HG02571 (cell line): ENCODE results near the gene ATP1B1.

ENCODE experiments used
- ATAC-seq: cut with Tn5 transposase; IDR thresholded peaks from one replicate; pipeline ENCODE4 v1.9.1; 2021; ENCODE audit warnings: mild to moderate bottlenecking, moderate library complexity; ENCODE audit not compliant: unreplicated experiment

The ATP1B1 gene

GRCh38 chr1:169106095-169106920, at the start of gene ATP1B1:
ATP1B1 (plus strand) TSS chr1:169106690; CDS start chr1:169106830, 140 bp downstream.
- peak; percentile 90 for ATAC-seq

DNA sequence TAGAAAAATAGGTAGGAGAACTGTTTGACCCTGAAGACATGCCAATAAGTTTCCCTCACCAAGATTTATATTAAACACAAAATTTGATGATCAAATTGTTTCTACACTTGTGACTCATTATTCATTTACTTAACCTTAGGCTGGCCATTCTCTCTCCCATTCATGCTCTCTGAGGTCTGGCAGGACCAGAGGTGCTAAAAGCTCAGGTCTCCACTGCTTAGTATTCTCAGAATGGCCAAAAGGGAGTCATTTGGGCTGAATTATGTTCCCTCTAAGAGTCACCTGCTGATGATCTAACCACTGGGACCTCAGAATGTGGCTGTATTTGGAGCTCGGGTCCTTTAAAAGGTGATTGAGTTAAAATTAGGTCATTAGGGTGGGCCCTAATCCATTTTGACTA, 47.1 kb upstream of the ATP1B1 start:
- ATAC-seq = no peak

GRCh38 chr1:169060043-169060722, 46.3 kb upstream of the ATP1B1 start:
- ATAC-seq = no peak

DNA sequence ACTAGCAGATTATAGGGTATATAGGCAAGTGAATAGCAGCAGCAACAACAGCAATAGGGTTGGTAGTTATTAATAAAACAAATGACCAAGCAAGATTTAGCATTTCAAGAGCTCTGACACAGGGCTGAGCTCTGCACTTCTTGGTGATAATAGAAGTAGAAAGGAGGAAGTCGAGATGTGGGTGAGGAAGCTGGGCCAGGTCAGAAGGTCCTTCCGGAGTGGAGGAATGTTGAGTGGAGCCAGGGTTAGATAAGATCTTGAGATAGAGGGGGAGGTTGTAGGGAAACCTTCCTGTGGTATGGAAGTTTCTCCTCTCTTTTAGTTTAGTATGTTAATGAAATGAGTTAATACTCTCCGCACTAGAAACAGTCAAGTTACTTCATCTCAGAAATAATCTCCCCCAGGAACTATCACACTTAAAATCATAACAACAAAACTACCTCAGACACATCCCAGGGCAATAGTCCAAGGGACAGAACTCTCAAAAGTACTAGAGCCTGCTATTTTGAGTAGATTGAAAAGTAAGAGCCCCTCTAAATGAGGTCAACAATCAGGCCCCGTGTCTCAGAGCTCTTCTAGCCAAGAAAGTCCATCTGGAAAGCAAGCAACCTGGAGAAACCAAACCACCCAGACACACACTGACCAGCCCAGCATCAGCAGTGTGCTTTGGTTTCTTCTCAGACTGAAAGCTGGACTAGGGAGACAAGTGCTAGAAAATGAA, 45.4 kb upstream of the ATP1B1 start:
- ATAC-seq = no peak

GRCh38 chr1:169062152-169062551, 44.3 kb upstream of the ATP1B1 start:
- ATAC-seq = no peak

DNA sequence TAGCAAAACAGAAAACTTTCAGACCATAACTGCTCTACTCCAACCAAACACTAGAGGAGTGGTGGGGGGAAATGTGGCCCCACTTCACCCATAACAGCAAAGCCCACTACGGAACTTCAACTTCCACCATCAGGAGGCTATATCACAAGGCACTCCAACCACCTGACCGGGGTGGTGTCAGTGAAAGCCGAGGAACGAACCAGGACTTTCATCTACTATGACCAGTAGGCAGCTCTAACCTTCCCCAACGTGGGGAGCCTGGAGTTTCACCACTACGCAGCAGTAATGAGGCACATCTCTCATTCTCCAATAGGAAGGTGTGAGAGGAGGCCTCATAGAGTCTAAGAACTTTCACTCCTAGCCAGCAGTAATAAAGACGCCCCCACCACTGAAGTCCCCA, 42.4 kb upstream of the ATP1B1 start:
- ATAC-seq = no peak

- no peak for ATAC-seq
Measured at GRCh38 chr1:169070547-169070946, 35.9 kb upstream of the ATP1B1 start.

- ATAC-seq = no peak
Measured at GRCh38 chr1:169070958-169071357, 35.5 kb upstream of the ATP1B1 start.

DNA sequence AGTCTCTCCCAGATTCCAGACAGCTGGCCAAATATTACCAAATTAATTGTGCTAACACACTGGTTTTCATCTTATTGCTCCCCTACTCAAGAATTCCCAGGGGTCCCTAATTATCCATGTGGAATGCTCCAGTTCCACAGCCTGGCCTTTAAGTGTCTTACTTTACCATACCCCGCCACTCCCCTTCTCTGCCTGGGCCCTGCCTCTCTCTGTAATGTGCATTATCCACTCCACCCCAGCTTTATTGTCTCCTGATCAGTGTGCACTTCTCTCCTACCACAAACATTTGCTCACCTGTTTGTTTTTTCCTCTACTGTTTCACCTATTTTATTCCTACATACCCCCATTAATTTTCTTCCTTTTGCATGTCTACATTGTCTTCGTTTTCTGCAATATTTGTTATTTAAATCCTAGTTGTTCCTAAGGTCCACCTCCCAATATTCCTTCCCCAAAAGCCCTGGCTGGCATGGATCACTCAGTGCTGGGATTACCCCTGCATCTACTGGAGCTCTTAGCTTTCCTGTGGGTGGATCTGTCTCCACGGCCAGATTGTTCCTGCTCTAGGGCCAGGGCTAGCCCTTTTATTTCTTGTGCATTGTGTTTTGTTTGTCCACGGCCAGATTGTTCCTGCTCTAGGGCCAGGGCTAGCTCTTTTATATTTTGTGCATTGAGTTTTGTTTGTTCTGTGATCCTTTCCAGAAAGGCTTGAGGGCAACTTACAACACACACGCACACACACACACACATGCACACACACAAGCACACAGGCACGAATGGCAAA, 33.4 kb upstream of the ATP1B1 start:
- no peak for ATAC-seq

DNA sequence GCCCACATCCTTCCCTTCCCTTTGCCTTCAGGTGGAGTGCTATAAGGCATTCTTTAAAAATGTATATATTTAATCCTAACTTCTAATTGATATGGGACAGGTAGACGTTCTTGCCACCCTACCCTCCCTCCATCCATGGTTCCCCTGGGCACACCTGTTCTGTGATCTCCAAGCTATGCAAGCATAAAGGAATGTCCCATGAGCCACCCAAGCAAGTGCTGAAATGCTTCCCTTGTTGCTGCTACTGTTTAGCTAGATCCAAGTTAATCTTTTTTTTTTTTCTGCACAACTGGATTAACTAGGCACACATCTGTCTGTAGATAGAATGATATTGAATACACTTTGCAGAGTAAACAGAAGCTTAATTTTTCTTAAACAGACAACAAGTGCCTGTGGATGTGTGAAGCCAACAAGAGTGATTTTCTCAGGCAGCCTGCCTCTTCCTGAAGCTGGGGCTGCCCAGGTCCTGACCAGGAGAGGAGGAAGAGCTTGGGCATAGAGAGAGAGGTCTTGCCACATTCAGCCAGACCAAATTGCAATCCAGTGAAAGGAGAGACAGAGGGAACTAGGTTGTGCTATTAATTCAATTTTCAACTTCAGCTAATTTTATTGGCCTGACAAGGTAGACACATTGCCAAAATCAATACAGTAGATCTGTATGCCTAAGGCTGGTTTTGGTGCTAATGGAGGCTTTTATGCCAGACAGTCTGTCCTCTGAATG, 28.2 kb upstream of the ATP1B1 start:
- no peak for ATAC-seq

GRCh38 chr1:169081503-169082123, 24.9 kb upstream of the ATP1B1 start:
- no peak for ATAC-seq

DNA sequence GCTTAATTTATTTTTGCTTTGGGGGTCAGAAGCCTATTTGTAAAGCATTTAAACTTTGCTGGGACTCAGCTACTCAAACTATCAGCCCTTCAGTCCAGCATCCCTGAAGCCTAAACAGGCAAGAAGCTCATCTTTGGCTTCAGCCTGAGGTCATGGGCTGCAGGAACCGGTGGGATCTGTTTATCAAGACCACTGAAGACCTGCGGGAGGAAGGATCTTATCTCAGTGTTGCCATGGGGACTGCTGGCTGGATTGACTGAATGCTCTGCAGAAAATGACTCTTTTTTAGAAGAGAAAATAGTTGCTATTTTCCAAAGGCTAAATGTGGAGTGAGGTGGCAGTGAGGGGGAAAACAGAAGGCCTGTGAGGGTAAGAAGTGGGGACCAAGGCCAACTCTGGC, 20.6 kb upstream of the ATP1B1 start:
- ATAC-seq = no peak

- no peak for ATAC-seq
Measured at GRCh38 chr1:169086603-169087455, 19.7 kb upstream of the ATP1B1 start.

DNA sequence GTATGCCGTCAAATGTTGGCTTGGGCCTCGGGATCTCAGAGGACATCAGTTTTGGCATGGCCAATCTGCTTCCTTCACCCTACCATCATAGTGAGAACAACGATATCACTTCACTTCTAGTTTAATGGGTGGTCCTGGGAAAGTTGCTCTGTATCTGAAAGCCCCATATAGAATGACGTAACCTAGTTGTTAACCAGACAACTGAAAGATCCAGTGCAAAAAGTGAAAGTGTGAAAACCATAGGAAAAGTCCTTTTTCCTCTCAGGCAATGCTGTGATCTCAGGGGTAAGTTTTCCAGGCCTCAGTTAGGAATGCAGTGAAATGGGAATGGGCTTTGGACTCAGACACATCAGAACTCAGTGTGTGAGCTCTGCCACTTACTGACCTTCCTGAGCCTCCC, 18.6 kb upstream of the ATP1B1 start:
- no peak for ATAC-seq

DNA sequence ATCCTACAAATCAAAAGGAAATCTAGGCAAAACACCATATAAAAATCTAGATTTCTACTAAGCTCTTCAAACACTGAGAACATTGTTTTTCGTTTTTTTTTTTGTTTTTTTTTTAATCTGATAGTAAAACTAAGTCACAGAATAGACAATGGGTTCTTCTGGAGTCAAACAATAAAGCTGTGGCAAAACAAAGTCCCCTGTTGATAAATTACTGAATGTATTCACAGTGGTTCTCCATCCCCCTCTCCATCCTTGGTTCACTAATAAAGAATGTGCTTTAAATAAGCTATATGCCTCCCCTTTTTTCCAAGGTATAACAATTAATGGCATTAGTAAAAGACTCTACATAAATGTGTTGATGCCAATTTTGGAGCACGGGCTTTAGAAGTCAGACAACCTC, 16.7 kb upstream of the ATP1B1 start:
- no peak for ATAC-seq

DNA sequence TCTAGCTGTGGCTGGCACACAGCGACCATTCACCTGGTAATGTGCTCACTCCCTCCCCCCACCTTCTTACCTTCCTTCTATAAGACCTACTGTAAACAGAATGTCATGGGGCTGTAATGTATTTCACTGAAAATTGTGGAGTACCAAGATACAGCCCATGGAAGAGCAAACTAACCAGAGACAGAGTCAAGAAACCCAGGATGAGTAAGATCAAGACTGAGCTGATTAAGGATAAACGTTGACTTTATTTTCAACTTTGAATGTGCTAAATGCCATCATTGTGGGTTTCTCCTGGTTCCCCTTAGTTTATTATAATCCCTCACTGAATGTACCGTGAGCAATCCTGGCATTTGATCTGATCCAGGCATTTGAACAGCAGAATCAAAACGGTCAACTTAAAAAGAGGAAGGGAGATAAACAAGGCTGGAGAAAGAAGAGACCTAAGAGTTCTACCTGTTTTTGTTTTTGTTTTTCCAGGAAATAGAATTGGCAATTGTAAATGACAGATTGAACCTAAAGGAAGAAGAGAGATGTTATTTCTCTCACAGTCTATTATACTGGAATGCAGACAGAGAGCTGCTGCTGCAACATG, 16.1 kb upstream of the ATP1B1 start:
- no peak for ATAC-seq

- ATAC-seq = peak; percentile 37
Measured at GRCh38 chr1:169090900-169091311, 15.6 kb upstream of the ATP1B1 start.

- ATAC-seq = peak; percentile 73
Measured at GRCh38 chr1:169091480-169091941, 15.0 kb upstream of the ATP1B1 start.
